HCT116 (cell line): ENCODE data around the gene DSPP.

Source experiments
- CTCF ChIP-seq, 3 experiments: fragments of 200-600 bp in 1 of 3; sonication (generic) in 1 of 3; IDR thresholded peaks in 2 of 3; conservative IDR thresholded peaks in 1 of 3; 2 replicates each; pipeline ENCODE4 v1.5.1; 2012 to 2017; ENCODE audit warnings: low read depth in 2 of 3, low read length in 2 of 3, antibody characterized with exemption in 1 of 3, borderline replicate concordance in 1 of 3, control low read depth in 1 of 3, mild to moderate bottlenecking in 1 of 3, mixed read lengths in 1 of 3, mixed run types in 1 of 3, moderate library complexity in 1 of 3; ENCODE audit not compliant: insufficient read depth in 1 of 3
- EZH2 ChIP-seq: fragments of 200-600 bp; sonication (generic); IDR thresholded peaks from 2 replicates; pipeline ENCODE4 v1.6.1; 2017; ENCODE audit warnings: antibody characterized with exemption, mixed run types
- POLR2A ChIP-seq: IDR thresholded peaks from 2 replicates; pipeline ENCODE4 v1.7.0; 2011; ENCODE audit warnings: borderline replicate concordance; ENCODE audit not compliant: insufficient read depth, insufficient read length; ENCODE audit errors: extremely low read depth
- POLR2AphosphoS5 ChIP-seq: IDR thresholded peaks from 2 replicates; pipeline ENCODE4 v1.6.1; 2011; ENCODE audit warnings: mild to moderate bottlenecking, low read depth, low read length, moderate library complexity
- TCF7L2 ChIP-seq: IDR thresholded peaks from 2 replicates; pipeline ENCODE4 v1.7.0; 2011; ENCODE audit warnings: borderline replicate concordance, inconsistent platforms; ENCODE audit not compliant: insufficient read depth, insufficient read length; ENCODE audit errors: extremely low read depth

DNA sequence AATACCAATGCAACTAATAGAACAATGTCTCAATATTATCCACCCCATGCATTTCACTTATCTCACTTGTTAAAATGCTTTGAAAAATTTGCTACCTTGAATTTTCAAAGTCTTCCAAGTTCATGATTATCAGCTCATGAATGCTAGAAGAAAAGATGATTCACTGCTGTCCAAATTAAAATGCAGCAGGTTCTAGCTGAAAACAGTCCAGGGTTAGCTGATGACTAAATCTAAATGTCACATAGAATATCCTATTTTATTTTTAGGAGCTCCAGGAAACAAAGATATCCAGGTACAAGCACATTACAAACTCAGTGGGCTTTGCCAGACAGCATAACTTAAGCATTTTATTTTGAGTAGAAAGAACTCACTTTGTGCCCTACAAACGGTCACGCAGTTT is 41.1 kb upstream of the DSPP start:
- TF ChIP-seq CTCF (IDR thresholded peaks at IDR 0.05 in 2 of 3, conservative IDR thresholded peaks at IDR 0.05 in 1 of 3; ENCODE audit: borderline replicate concordance in 1 of 3, insufficient read depth in 1 of 3, low read depth in 2 of 3, low read length in 2 of 3) (no peak), POLR2A (no peak), TCF7L2 (no peak), EZH2 (no peak), POLR2AphosphoS5 (no peak)
